GM12878 (cell line): ENCODE results near the gene WDHD1. TPM values are rescaled to one million over a fixed set of nuclear protein-coding genes. Genes with fewer than 3 reads are reported as not detected.

Source experiments
- ATAC-seq: fragments of 200-7000 bp; cut with Tn5 transposase; 3 replicates; pipeline ENCODE4 v1.9.1; 2020; ENCODE audit warnings: mild to moderate bottlenecking, moderate library complexity
- BruUV-seq: library from RNA; stranded (reverse); fragments of 400-500 nt; replicated peaks from 2 replicates; lab custom pipeline; 2021; lab: Mats Ljungman, UMichigan
- CTCF ChIA-PET: fragments of 300-600 bp; sonication (Branson Sonifier 250); formaldehyde crosslinking; extraction: SDS; loops from one replicate; lab custom pipeline; 2021; ENCODE audit warnings: inconsistent platforms; lab: Yijun Ruan, JAX
- POLR2A ChIA-PET: fragments of 350-600 bp; formaldehyde crosslinking; extraction: SDS; loops from one replicate; lab custom pipeline; 2021; ENCODE audit warnings: inconsistent platforms; lab: Charles Lee
- RAD21 ChIA-PET: fragments of 300-600 bp; sonication (Branson Sonifier 250); formaldehyde crosslinking; loops from one replicate; lab custom pipeline; 2023; ENCODE audit warnings: antibody characterized with exemption; ENCODE audit not compliant: unreplicated experiment; lab: Charles Lee
- SMC1A ChIA-PET: fragments of 300-600 bp; sonication (Branson Sonifier 250); formaldehyde crosslinking; loops from one replicate; lab custom pipeline; 2023; ENCODE audit not compliant: unreplicated experiment, uncharacterized antibody; lab: Charles Lee
- DNase-seq: peaks from one replicate; pipeline ENCODE4 v3.0.0-alpha.2; 2011; ENCODE audit warnings: low read depth, low spot score
- FAIRE-seq: peaks from 3 replicates; lab custom pipeline; 2011; peaks lifted over from hg19 to GRCh38; lab: Jason Lieb, UNC
- H2AFZ ChIP-seq: 2 replicates; pipeline ENCODE4 v1.6.0; 2011; ENCODE audit warnings: low read depth, low read length, control low read depth; ENCODE audit not compliant: control insufficient read depth
- H3K27ac ChIP-seq: 2 replicates; pipeline ENCODE4 v1.5.1; 2011; ENCODE audit warnings: control low read depth; ENCODE audit not compliant: control insufficient read depth, insufficient read depth
- H3K27me3 ChIP-seq, 2 experiments: replicated peaks in 1 of 2; 2 replicates each; pipeline versions ENCODE4 v1.6.0 to v1.6.1; 2011; ENCODE audit warnings: low read length in 1 of 2; ENCODE audit not compliant: control insufficient read depth in 2 of 2, insufficient read depth in 2 of 2
- H3K36me3 ChIP-seq, 2 experiments: 2 replicates each; pipeline ENCODE4 v1.5.1; 2011; ENCODE audit warnings: low read length in 1 of 2; ENCODE audit not compliant: control insufficient read depth in 2 of 2, insufficient read depth in 2 of 2
- H3K4me1 ChIP-seq: 2 replicates; pipeline ENCODE4 v1.6.1; 2011; ENCODE audit warnings: mild to moderate bottlenecking, low read length, moderate library complexity, mixed read lengths; ENCODE audit not compliant: control insufficient read depth, insufficient read depth
- H3K4me2 ChIP-seq: 2 replicates; pipeline ENCODE4 v1.6.0; 2011; ENCODE audit warnings: control low read depth; ENCODE audit not compliant: control insufficient read depth, insufficient read depth
- H3K4me3 ChIP-seq: fragments of 200-600 bp; sonication (generic); 2 replicates; pipeline ENCODE4 v1.5.1; 2016
- H3K79me2 ChIP-seq: 2 replicates; pipeline ENCODE4 v1.6.0; 2011; ENCODE audit warnings: low read length; ENCODE audit not compliant: control insufficient read depth, insufficient read depth
- H3K9ac ChIP-seq: 2 replicates; pipeline ENCODE4 v1.8.0; 2011; ENCODE audit warnings: low read length, control low read depth, mixed read lengths; ENCODE audit not compliant: control insufficient read depth, insufficient read depth
- H3K9me3 ChIP-seq: replicated peaks from 3 replicates; pipeline ENCODE4 v1.5.1; 2011; ENCODE audit warnings: mild to moderate bottlenecking, low read length; ENCODE audit not compliant: control insufficient read depth, insufficient read depth
- H4K20me1 ChIP-seq: 2 replicates; pipeline ENCODE4 v1.6.0; 2011; ENCODE audit not compliant: control insufficient read depth, insufficient read depth
- CBFB ChIP-seq: IDR thresholded peaks from 2 replicates; pipeline ENCODE4 v1.6.1; 2016; ENCODE audit warnings: antibody characterized with exemption, low read depth
- CHD4 ChIP-seq: fragments of 200-600 bp; sonication (generic); IDR thresholded peaks from 2 replicates; pipeline ENCODE4 v1.6.1; 2016; ENCODE audit warnings: mild to moderate bottlenecking
- ETV6 ChIP-seq, 2 experiments: fragments of 450-650 bp in 1 of 2; IDR thresholded peaks in 1 of 2; conservative IDR thresholded peaks in 1 of 2; 2 replicates each; pipeline ENCODE4 v1.6.1; 2014; ENCODE audit warnings: antibody characterized with exemption in 1 of 2, borderline replicate concordance in 1 of 2, low read depth in 1 of 2, mild to moderate bottlenecking in 1 of 2, moderate library complexity in 1 of 2
- HCFC1 ChIP-seq: fragments of 150-350 bp; IDR thresholded peaks from 2 replicates; pipeline ENCODE4 v1.6.1; 2014; ENCODE audit warnings: low read length
- HDAC2 ChIP-seq: fragments of 200-600 bp; sonication (generic); IDR thresholded peaks from 2 replicates; pipeline ENCODE4 v1.6.1; 2017
- JUNB ChIP-seq: IDR thresholded peaks from 2 replicates; pipeline ENCODE4 v1.6.1; 2016; ENCODE audit warnings: antibody characterized with exemption, mild to moderate bottlenecking
- MEF2A ChIP-seq: IDR thresholded peaks from 2 replicates; pipeline ENCODE4 v1.6.1; 2011; ENCODE audit warnings: low read depth, mild to moderate bottlenecking, low read length, moderate library complexity; ENCODE audit not compliant: insufficient read depth
- MTA3 ChIP-seq: IDR thresholded peaks from 2 replicates; pipeline ENCODE4 v1.6.1; 2012; ENCODE audit warnings: low read length, inconsistent platforms, borderline replicate concordance
- NFIC ChIP-seq: IDR thresholded peaks from 2 replicates; pipeline ENCODE4 v1.6.1; 2012; ENCODE audit warnings: low read depth, mild to moderate bottlenecking, inconsistent platforms, low read length, moderate library complexity
- NR2C1 ChIP-seq: fragments of 450-650 bp; IDR thresholded peaks from 2 replicates; pipeline ENCODE4 v1.6.1; 2017; ENCODE audit warnings: antibody characterized with exemption, mild to moderate bottlenecking, moderate library complexity
- PAX8 ChIP-seq: fragments of 450-650 bp; IDR thresholded peaks from 2 replicates; pipeline ENCODE4 v1.6.1; 2017; ENCODE audit warnings: mild to moderate bottlenecking, moderate library complexity
- POLR2A ChIP-seq: IDR thresholded peaks from 2 replicates; pipeline ENCODE4 v1.6.1; 2011; ENCODE audit warnings: low read depth, mild to moderate bottlenecking, low read length
- POU2F2 ChIP-seq: IDR thresholded peaks from 3 replicates; pipeline ENCODE4 v1.6.1; 2011; ENCODE audit warnings: low read depth, mild to moderate bottlenecking, low read length, borderline replicate concordance
- RELA ChIP-seq: fragments of 450-650 bp; IDR thresholded peaks from 2 replicates; pipeline ENCODE4 v1.8.0; 2014; ENCODE audit warnings: borderline replicate concordance; ENCODE audit not compliant: partially characterized antibody
- SMAD5 ChIP-seq: IDR thresholded peaks from 2 replicates; pipeline ENCODE4 v1.6.1; 2016; ENCODE audit warnings: antibody characterized with exemption, low read depth
- SUZ12 ChIP-seq: fragments of 200-600 bp; sonication (generic); IDR thresholded peaks from one replicate; pipeline ENCODE4 v1.6.1; 2018; ENCODE audit warnings: antibody characterized with exemption, mild to moderate bottlenecking; ENCODE audit not compliant: unreplicated experiment
- TAF1 ChIP-seq: IDR thresholded peaks from 2 replicates; pipeline ENCODE4 v1.6.1; 2011; ENCODE audit warnings: mild to moderate bottlenecking, low read depth, low read length, borderline replicate concordance
- ZNF687 ChIP-seq: fragments of 450-650 bp; IDR thresholded peaks from 2 replicates; pipeline ENCODE4 v1.6.1; 2017; ENCODE audit warnings: mild to moderate bottlenecking, moderate library complexity
- WGBS: methylation state at CpG from one replicate; pipeline ENCODE4 v1.1.6; 2016; ENCODE audit warnings: low lambda C conversion rate; ENCODE audit not compliant: insufficient replicate concordance, insufficient coverage; ENCODE audit errors: missing lambda C conversion rate; 5-methylcytosine and 5-hydroxymethylcytosine counted together
- in situ Hi-C: fragments of 300-500 bp; cut with MboI; formaldehyde crosslinking; loops from 9 replicates; pipeline ENCODE4 v1.14.3; 2018; ENCODE audit warnings: mixed read lengths
- intact Hi-C: fragments of 100-400 bp; cut with micrococcal nuclease; formaldehyde crosslinking; loops from one replicate; pipeline ENCODE4 v1.14.2; 2022; ENCODE audit not compliant: unreplicated experiment
- polyA plus RNA-seq, 11 experiments: library from polyadenylated mRNA; depleted of rRNA in 4 of 11; unstranded in 6 of 11; stranded (reverse) in 5 of 11; fragments of >200 nt; fragmentation: Nextera tagmentation in 4 of 11; fragmentation: Illumina TruSeq in 1 of 11; extraction: Ambion mirVana in 4 of 11; extraction: Trizol in 1 of 11; gene quantifications; 1 replicate in 1 of 11; 2 replicates in 10 of 11; pipeline versions ENCODE4 v1.2.1 to v1.2.3, GENCODE V29; 2011 to 2016; ENCODE audit warnings: inconsistent platforms in 2 of 11, missing spikeins in 2 of 11, low read depth in 1 of 11
- total RNA-seq, 4 experiments: library from RNA; depleted of rRNA in 3 of 4; stranded (reverse); fragments of >200 nt in 3 of 4; fragmentation: Illumina TruSeq in 1 of 4; extraction: Trizol in 1 of 4; gene quantifications; 2 replicates each; pipeline versions ENCODE4 v1.2.1 to v1.2.3, GENCODE V29; 2013 to 2021
- TF ChIP-seq, protein P1 (sequence below): fragments of 450-650 bp; IDR thresholded peaks from 2 replicates; pipeline ENCODE4 v1.6.1; 2016; ENCODE audit warnings: mild to moderate bottlenecking

WDHD1 gene
- total and polyA plus RNA-seq, 10 of the 15 experiments (the other 5 are each of a cell fraction or from before 2014, with no cell fraction given): 11.3 to 50.5 (median 32.6) TPM

GRCh38 chr14:55019968-55020554 is 6.8 kb downstream of the WDHD1 start:
- RAD21 ChIA-PET: no interaction called here
- CTCF ChIA-PET: interaction anchor here (2.1 kb wide), 1 partner anchor 10 kb away, joined by 7 read pairs; no protein-coding TSS in a partner anchor
- no peaks in the 10 kb centered on the region for H4K20me1 ChIP-seq
- SMC1A ChIA-PET: no interaction called here
- intact Hi-C loops: no loop called here
- POLR2A ChIA-PET: no interaction called here
- in situ Hi-C loops: no loop called here
- H3K27ac ChIP-seq: 0 out of 2 replicates have a peak overlapping the region, but pooled peaks have one; percentile 18
- no peak overlapping the region for H3K4me3 ChIP-seq
- peaks cover 0 to 9% of the 10 kb centered on the region in 2 experiments; a peak in 3 of 4 replicates for H3K36me3 ChIP-seq
- H3K9ac ChIP-seq: no peak overlapping the region
- no peak overlapping the region for H3K4me2 ChIP-seq
- H3K4me1 ChIP-seq: no peaks in the 10 kb centered on the region
- no peaks in the 10 kb centered on the region for H3K9me3 ChIP-seq
- no TSS peak for BruUV-seq
- H3K79me2 ChIP-seq: peaks cover 11% of the 10 kb centered on the region
- ATAC-seq (peak; percentile 63), DNase-seq (no peak), FAIRE-seq (peak; percentile 7)
- H2AFZ ChIP-seq: no peak overlapping the region; the same call in 1 of the 2 replicates
- H3K27me3 ChIP-seq: no peaks in the 10 kb centered on the region
- TF ChIP-seq JUNB (no peak), SMAD5 (no peak), TAF1 (no peak), ETV6 (conservative IDR thresholded peaks at IDR 0.05 in 1 of 2, IDR thresholded peaks at IDR 0.05 in 1 of 2; ENCODE audit: borderline replicate concordance in 1 of 2, low read depth in 1 of 2) (no peak), HCFC1 (no peak), HDAC2 (no peak), NFIC (no peak), CHD4 (no peak), POU2F2 (no peak), PAX8 (no peak), MTA3 (no peak), NR2C1 (no peak), SUZ12 (no peak), ZNF687 (no peak), RELA (no peak), MEF2A (no peak), CBFB (no peak), POLR2A (no peak)
- TF ChIP-seq, protein P1, sequence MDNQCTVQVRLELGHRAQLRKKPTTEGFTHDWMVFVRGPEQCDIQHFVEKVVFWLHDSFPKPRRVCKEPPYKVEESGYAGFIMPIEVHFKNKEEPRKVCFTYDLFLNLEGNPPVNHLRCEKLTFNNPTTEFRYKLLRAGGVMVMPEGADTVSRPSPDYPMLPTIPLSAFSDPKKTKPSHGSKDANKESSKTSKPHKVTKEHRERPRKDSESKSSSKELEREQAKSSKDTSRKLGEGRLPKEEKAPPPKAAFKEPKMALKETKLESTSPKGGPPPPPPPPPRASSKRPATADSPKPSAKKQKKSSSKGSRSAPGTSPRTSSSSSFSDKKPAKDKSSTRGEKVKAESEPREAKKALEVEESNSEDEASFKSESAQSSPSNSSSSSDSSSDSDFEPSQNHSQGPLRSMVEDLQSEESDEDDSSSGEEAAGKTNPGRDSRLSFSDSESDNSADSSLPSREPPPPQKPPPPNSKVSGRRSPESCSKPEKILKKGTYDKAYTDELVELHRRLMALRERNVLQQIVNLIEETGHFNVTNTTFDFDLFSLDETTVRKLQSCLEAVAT: no peak
- 98% methylated on average over 2 of the region's 2 CpGs for WGBS
